DMS53 treated with DMSO at 0.1 percent for 48 hours (cell line): Measurements from ENCODE around the gene PRKCQ.

ENCODE experiments used
- DNase-seq: peaks from one replicate; lab custom pipeline; 2025; ENCODE audit not compliant: unreplicated experiment; lab: John Stamatoyannopoulos, UW

PRKCQ gene

GRCh38 chr10:6528198-6528950 lies 51.7 kb downstream of the PRKCQ start:
- DNase-seq = no peak

GRCh38 chr10:6525599-6526165 lies 54.4 kb downstream of the PRKCQ start:
- no peak for DNase-seq

GRCh38 chr10:6522230-6522629 lies 57.8 kb downstream of the PRKCQ start:
- DNase-seq = no peak

GRCh38 chr10:6520138-6520537 lies 59.9 kb downstream of the PRKCQ start:
- DNase-seq = no peak

GRCh38 chr10:6518791-6519429 lies 61.2 kb downstream of the PRKCQ start:
- no peak for DNase-seq

GRCh38 chr10:6516929-6517284 lies 63.2 kb downstream of the PRKCQ start:
- no peak for DNase-seq

- DNase-seq = no peak
Measured at GRCh38 chr10:6516281-6516928, 63.7 kb downstream of the PRKCQ start.

GRCh38 chr10:6514844-6515780 lies 65.0 kb downstream of the PRKCQ start:
- no peak for DNase-seq

GRCh38 chr10:6514180-6514579 lies 65.9 kb downstream of the PRKCQ start:
- DNase-seq = no peak

GRCh38 chr10:6513476-6513875 lies 66.6 kb downstream of the PRKCQ start:
- DNase-seq = no peak

- DNase-seq = no peak
Measured at GRCh38 chr10:6512182-6512581, 67.9 kb downstream of the PRKCQ start.

GRCh38 chr10:6511347-6511746 lies 68.7 kb downstream of the PRKCQ start:
- DNase-seq = no peak

GRCh38 chr10:6507311-6507710 lies 72.8 kb downstream of the PRKCQ start:
- no peak for DNase-seq

GRCh38 chr10:6505300-6505699 lies 74.8 kb downstream of the PRKCQ start:
- DNase-seq = no peak

- no peak for DNase-seq
Measured at GRCh38 chr10:6504296-6504695, 75.8 kb downstream of the PRKCQ start.

GRCh38 chr10:6503171-6503570 lies 76.9 kb downstream of the PRKCQ start:
- DNase-seq = no peak

- no peak for DNase-seq
Measured at GRCh38 chr10:6501931-6502330, 78.1 kb downstream of the PRKCQ start.

GRCh38 chr10:6499974-6500373 lies 80.1 kb downstream of the PRKCQ start:
- no peak for DNase-seq

- peak; percentile 2 for DNase-seq
Measured at GRCh38 chr10:6498771-6499170, 81.3 kb downstream of the PRKCQ start.

- no peak for DNase-seq
Measured at GRCh38 chr10:6497620-6498019, 82.5 kb downstream of the PRKCQ start.
